Stimulated activated naive B cell treated with anti-CD40 and anti-IgM and Interleukin-4, amounts not matched to agents 10 μg/mL and 1 μg/mL and 100 μg/mL, for 72 hours (primary cell): Measurements from ENCODE around the gene THAP2.

Experiments
- ATAC-seq, 2 donors: fragments of 150-1000 bp; cut with Tn5 transposase; replicated peaks; 2 replicates each; pipeline ENCODE4 v1.10.0; 2021; ENCODE audit warnings: moderate library complexity in 1 of 2
- DNase-seq: peaks from one replicate; pipeline ENCODE4 v3.0.0; 2021
- H3K27ac Mint-ChIP-seq: one replicate; pipeline ENCODE4 v1.8.0; 2022; ENCODE audit warnings: mild to moderate bottlenecking, mixed read lengths
- H3K27me3 Mint-ChIP-seq, 2 donors: one replicate each; pipeline ENCODE4 v1.8.0; 2022; ENCODE audit warnings: mixed read lengths in 2 of 2
- H3K36me3 Mint-ChIP-seq, 2 donors: one replicate each; pipeline ENCODE4 v1.8.0; 2022; ENCODE audit warnings: mixed read lengths in 2 of 2, mild to moderate bottlenecking in 1 of 2
- H3K4me1 Mint-ChIP-seq, 2 donors: one replicate each; pipeline ENCODE4 v1.8.0; 2022; ENCODE audit warnings: mixed read lengths in 2 of 2, mild to moderate bottlenecking in 1 of 2
- H3K4me3 Mint-ChIP-seq, 2 donors: one replicate each; pipeline ENCODE4 v1.8.0; 2022; ENCODE audit warnings: mild to moderate bottlenecking in 2 of 2, mixed read lengths in 2 of 2, moderate library complexity in 1 of 2
- H3K9me3 Mint-ChIP-seq, 2 donors: one replicate each; pipeline ENCODE4 v1.8.0; 2022; ENCODE audit warnings: mixed read lengths in 2 of 2, mild to moderate bottlenecking in 1 of 2

Gene THAP2

DNA sequence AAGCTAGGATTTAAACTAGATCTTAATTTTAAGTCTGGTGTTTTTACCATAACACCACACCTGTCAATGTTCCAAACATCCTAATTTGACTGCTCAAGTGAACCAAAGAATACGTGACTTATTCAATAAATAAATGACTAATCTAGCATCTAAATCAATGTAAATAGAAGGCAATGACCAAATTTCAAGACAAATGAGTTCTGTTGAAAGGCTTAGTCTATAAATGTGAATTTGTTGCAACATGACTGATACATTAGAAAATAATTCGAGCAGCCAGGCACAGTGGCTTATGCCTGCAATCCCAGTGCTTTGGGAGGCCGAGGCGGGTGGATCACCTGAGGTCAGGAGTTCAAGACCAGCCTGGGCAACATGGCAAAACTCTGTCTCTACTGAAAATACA is 15.6 kb upstream of the THAP2 start:
- no peak overlapping the region for H3K27ac Mint-ChIP-seq
- DNase-seq (no peak), ATAC-seq (no peak)
- H3K4me3 Mint-ChIP-seq, result no peak overlapping the region
- peaks cover 17 to 21% of the 10 kb centered on the region in 2 donors for H3K36me3 Mint-ChIP-seq
- H3K9me3 Mint-ChIP-seq, result no peaks in the 10 kb centered on the region
- peaks cover 9 to 15% of the 10 kb centered on the region in 2 donors for H3K4me1 Mint-ChIP-seq
- H3K27me3 Mint-ChIP-seq, result no peaks in the 10 kb centered on the region

DNA sequence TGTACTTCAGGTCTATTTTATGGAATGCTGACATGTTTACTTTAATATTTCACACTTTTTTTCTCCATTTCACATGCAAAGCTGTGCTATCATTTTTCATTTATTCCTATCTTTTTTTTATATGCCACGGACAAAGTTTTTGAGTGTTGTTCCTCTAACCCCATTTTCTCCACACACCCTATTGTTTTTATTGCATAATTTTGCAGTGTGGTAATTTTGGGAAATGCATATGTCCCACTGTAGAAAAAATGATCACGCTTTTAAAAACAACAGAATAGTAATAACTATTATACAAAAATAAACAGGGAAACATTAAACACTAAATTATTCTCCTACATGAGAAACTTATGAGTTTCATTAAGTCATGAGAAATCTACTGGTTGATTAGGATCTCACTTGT is 14.7 kb upstream of the THAP2 start:
- ATAC-seq (no peak), DNase-seq (no peak)
- H3K36me3 Mint-ChIP-seq, result peaks cover 14 to 20% of the 10 kb centered on the region in 2 donors
- H3K27me3 Mint-ChIP-seq, result no peaks in the 10 kb centered on the region
- H3K4me1 Mint-ChIP-seq, result peaks cover 7 to 18% of the 10 kb centered on the region in 2 donors
- no peak overlapping the region for H3K27ac Mint-ChIP-seq
- H3K4me3 Mint-ChIP-seq, result no peak overlapping the region
- H3K9me3 Mint-ChIP-seq, result no peaks in the 10 kb centered on the region

DNA sequence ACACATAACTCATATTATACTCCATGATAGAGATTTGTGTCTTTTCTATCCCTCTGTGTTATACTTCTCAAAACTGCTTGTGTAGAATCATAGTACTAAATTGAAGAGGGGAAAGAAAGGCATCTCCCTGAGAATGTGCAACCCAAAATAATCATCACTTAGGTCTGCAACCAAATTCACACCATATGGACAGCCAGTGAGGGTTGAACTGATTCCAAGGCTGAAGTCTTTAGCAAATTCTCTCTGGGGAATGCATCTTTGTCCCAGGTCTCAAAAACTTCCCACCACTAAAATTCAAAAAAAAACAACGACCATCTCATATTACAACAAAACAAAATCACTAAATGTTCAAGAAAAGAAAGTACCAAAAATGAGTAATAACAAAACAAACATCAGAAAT is 11.4 kb upstream of the THAP2 start:
- peaks cover 19 to 31% of the 10 kb centered on the region in 2 donors for H3K4me1 Mint-ChIP-seq
- ATAC-seq (no peak), DNase-seq (no peak)
- H3K27me3 Mint-ChIP-seq, result no peaks in the 10 kb centered on the region
- H3K36me3 Mint-ChIP-seq, result peaks cover 13 to 22% of the 10 kb centered on the region in 2 donors
- no peak overlapping the region for H3K4me3 Mint-ChIP-seq
- H3K9me3 Mint-ChIP-seq, result no peaks in the 10 kb centered on the region
- H3K27ac Mint-ChIP-seq, result no peak overlapping the region

DNA sequence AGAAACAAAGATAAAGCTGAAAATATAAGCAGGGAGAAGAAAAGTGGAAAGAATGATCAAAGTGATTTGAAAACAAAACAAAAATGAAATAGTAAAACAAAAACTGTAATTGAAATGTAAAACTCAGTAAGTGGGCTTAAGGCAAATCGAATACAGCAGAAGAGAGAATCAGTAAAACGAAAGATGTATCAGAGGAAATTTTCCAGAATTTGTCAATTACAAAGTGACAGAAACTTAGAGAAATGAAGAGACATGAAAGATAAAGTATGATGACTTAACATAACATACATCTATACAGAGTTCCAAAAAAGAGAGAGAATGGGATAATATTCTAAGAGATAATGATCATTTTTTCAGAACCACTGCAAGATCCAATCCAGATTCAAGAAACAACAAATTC is 11.0 kb upstream of the THAP2 start:
- peaks cover 13 to 22% of the 10 kb centered on the region in 2 donors for H3K36me3 Mint-ChIP-seq
- H3K27me3 Mint-ChIP-seq, result no peaks in the 10 kb centered on the region
- H3K4me1 Mint-ChIP-seq, result peaks cover 19 to 31% of the 10 kb centered on the region in 2 donors
- no peak overlapping the region for H3K27ac Mint-ChIP-seq
- ATAC-seq, result no peak
- H3K4me3 Mint-ChIP-seq, result no peak overlapping the region
- no peak for DNase-seq
- H3K9me3 Mint-ChIP-seq, result no peaks in the 10 kb centered on the region

DNA sequence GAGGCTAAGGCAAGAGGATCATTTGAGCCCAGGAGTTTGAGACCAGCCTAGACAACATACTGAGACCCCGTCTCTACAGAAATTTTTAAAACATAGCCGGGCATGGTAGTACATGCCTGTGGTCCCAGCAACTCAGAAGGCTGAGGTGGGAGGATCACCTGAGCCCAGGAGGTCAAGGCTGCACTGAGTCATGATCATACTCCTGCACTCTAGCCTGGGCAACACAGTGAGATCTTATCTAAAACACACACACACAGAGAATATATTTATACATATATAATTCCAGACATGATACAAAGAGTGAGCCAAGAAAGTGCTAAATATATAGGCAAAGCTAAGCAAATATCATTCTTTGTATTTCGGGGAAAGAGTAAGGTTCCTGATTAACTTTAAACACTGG is 9.9 kb upstream of the THAP2 start:
- peaks cover 18 to 27% of the 10 kb centered on the region in 2 donors for H3K36me3 Mint-ChIP-seq
- no peak overlapping the region for H3K4me3 Mint-ChIP-seq
- H3K27ac Mint-ChIP-seq, result no peak overlapping the region

DNA sequence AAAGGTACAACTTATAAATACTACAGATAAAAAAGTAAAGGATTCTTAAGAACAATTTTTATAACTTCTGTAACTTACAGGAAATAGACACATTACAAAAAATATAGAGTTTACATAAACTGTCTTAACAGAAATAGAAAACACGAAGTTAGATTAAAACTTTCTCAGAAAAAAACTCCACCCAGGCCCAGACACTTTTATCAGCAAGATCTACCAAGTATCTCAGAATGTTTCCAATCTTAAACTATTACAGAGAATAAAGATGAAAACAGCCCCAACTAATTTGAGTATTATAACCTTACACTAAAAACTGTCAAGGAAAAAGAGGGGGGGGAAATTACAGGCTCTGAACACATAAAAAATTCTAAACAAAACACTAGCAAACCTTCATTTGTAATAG is 8.6 kb upstream of the THAP2 start:
- Mint-ChIP-seq H3K36me3 (peaks cover 13 to 25% of the 10 kb centered on the region in 2 donors), H3K4me1 (peaks cover 22 to 32% of the 10 kb centered on the region in 2 donors), H3K4me3 (peak overlapping the region; percentile 39 to 51), H3K9me3 (no peaks in the 10 kb centered on the region), H3K27ac (no peak overlapping the region), H3K27me3 (no peaks in the 10 kb centered on the region)
- no peak for ATAC-seq
- no peak for DNase-seq

More for the DNA sequence above, 9.9 kb upstream of the THAP2 start:
- Mint-ChIP-seq H3K27me3 (no peaks in the 10 kb centered on the region), H3K4me1 (peaks cover 22 to 36% of the 10 kb centered on the region in 2 donors), H3K9me3 (no peaks in the 10 kb centered on the region)
- DNase-seq (no peak), ATAC-seq (no peak)

DNA sequence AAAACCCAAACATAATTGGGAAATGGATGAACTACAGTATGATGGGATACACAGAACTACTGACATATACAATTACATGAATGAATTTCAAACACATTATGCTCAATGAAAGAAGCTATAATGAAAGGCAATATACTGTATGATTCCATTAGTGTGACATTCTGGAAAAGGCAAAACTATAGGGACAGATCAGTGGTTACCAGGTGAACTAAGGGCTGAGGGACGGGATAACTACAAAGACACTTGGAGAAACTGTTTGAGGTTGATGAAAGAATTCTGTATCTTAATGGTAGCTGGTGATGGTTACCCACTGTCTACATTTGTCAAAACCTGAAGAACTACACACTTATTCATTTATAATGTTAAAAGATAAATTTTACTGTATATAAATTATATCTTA is 8.2 kb upstream of the THAP2 start:
- Mint-ChIP-seq H3K4me1 (peaks cover 20 to 32% of the 10 kb centered on the region in 2 donors), H3K4me3 (peak overlapping the region; percentile 51), H3K9me3 (no peaks in the 10 kb centered on the region), H3K27me3 (no peaks in the 10 kb centered on the region), H3K36me3 (peaks cover 13 to 21% of the 10 kb centered on the region in 2 donors), H3K27ac (no peak overlapping the region)
- DNase-seq, result no peak
- ATAC-seq, result no peak

DNA sequence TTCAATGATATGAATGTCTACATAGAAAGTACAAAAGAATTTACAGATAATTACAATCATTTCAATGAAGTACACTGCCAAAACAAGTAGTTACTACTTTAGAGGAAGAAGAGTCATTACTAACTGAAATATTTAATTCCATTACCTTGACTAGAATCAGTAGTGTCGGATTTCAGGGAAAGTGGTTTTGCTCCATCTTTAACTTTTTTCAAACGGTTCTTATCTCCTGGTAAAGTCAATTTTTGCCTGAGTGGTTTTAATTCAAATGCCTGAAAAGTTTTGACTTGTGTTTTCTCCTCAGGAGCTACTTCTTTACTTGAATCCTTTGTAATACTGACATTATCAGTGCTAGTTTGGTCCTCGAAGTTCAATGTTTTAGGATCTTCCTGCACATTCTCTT is 7.4 kb upstream of the THAP2 start:
- Mint-ChIP-seq H3K4me1 (peaks cover 20 to 35% of the 10 kb centered on the region in 2 donors), H3K27me3 (no peaks in the 10 kb centered on the region), H3K27ac (no peak overlapping the region), H3K36me3 (peaks cover 15 to 21% of the 10 kb centered on the region in 2 donors), H3K4me3 (no peak overlapping the region), H3K9me3 (no peaks in the 10 kb centered on the region)
- DNase-seq (no peak), ATAC-seq (no peak)

DNA sequence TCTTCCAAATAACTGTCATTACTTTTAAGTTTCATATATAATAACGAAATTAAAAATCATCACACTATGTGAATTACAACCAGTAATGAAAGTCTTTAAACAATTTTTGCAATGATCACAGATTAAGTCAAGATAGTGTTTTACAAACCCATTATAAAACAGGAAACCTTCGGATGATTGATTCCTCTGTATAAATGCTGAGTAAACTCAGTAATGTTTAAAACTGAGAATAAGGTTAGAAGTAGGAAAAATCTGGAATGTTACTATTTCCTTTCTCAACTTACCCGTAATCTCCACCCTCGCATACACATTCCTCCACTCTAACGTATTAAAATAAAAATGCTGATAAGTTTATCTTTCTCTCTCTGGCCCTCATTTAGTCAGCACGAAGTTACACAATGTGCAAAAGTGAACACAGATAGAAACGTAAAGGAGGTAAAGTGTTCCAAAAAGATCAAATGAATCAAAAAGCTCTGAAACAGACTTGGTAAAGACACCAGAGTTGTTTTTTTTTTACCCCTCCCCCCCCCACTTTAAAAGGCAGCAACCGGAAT is 2.0 kb upstream of the THAP2 start:
- no peaks in the 10 kb centered on the region for H3K27me3 Mint-ChIP-seq
- peaks cover 16 to 31% of the 10 kb centered on the region in 2 donors for H3K36me3 Mint-ChIP-seq
- no peak for ATAC-seq
- no peak for DNase-seq
- peaks cover 16 to 35% of the 10 kb centered on the region in 2 donors for H3K4me1 Mint-ChIP-seq
- H3K4me3 Mint-ChIP-seq, result peak overlapping the region; percentile 96 to 99
- H3K27ac Mint-ChIP-seq, result peak overlapping the region; percentile 92
- H3K9me3 Mint-ChIP-seq, result peaks cover 2% of the 10 kb centered on the region in 2 donors

DNA sequence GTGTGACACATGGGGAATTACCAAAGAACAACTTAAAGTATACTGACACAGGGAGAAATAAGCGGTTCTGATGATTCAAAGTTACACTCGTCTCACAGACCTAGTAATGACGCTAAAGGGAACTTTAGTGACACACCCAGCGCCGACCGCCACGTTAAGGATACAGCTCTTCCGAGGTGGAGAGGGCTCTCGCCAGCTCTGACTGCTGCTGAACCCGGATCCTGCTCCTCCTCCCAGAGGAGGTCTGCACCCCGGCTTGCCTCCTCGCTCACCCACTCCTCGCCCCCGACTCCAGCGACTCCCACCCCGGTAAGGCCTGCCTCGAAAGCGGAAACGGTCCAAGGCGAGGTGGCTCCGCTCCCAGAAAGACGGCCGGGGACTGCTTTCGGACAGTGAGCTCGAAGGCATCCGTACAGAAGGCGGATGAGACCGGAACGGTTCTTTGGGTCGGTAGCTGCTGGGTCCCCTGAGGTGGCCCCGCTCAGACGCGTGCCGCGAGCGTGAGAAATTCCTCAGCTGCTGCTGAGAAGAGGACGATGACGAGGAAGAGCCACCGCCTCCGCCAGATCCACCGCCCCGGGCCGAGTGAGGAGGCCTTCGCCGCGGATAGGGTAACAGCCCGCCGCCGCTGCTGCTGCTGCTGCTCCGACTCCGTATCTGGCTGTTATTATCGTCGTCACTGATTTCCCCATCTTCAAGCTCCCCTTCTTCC is 1.1 kb upstream of the THAP2 start:
- Mint-ChIP-seq H3K36me3 (peaks cover 19 to 33% of the 10 kb centered on the region in 2 donors), H3K9me3 (peaks cover 3 to 4% of the 10 kb centered on the region in 2 donors), H3K4me1 (peaks cover 18 to 42% of the 10 kb centered on the region in 2 donors), H3K27me3 (no peaks in the 10 kb centered on the region), H3K4me3 (peak overlapping the region; percentile 96 to 99), H3K27ac (peak overlapping the region; percentile 99)
- DNase-seq (peak; percentile 63), ATAC-seq (peak; percentile 49 to 54)

DNA sequence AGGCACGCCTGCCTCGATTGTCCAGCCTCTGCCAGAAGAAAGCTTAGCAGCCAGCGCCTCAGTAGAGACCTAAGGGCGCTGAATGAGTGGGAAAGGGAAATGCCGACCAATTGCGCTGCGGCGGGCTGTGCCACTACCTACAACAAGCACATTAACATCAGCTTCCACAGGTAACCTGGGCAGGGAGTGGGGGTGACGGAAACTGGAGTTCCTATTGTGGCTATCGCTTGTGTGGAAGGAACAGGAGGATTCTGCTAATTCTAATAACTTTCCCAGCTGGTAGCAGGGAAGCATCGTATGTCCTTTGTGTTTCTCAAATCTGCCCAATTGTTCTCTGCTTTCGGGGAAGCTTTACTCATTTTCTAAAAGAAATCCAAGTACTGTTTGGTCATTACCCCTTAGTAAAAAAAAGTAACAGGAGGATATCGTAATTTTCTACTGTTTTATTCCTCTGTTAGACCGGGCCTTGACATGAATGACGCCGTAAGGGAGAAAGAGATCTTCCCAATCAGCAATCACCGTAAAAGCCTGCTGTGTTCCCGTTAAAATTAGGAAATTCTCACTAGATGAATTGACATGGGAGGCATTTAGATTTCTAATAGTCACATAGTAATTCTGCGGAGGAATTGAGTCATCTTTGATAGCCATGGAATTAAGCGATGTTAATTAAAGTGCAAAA is 449 bp downstream of the THAP2 start:
- Mint-ChIP-seq H3K9me3 (peaks cover 3 to 4% of the 10 kb centered on the region in 2 donors), H3K36me3 (peaks cover 14 to 24% of the 10 kb centered on the region in 2 donors), H3K27me3 (no peaks in the 10 kb centered on the region), H3K4me3 (peak overlapping the region; percentile 96 to 99), H3K4me1 (peaks cover 13 to 32% of the 10 kb centered on the region in 2 donors), H3K27ac (peak overlapping the region; percentile 99)
- ATAC-seq, result peak; percentile 6 to 16
- no peak for DNase-seq

DNA sequence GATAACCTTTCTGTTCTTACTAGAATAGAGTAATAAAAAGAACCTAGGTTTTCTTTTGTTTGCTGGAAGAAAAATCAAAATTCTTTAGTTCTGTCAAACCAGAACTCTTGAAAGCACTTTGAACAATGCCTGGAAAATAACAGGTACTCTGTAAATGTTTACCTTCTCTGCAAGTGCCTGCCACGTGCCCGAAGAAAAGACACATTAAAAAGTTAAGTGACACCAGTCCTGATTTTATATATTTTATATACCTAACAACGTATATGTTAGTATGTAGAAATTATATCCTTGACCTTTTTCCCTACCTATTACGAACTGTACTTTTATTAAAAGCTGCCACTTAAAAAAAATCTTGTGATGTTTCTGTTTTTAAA is 976 bp downstream of the THAP2 start:
- DNase-seq (no peak), ATAC-seq (no peak)
- H3K4me1 Mint-ChIP-seq, result peaks cover 13 to 32% of the 10 kb centered on the region in 2 donors
- H3K9me3 Mint-ChIP-seq, result peaks cover 3 to 4% of the 10 kb centered on the region in 2 donors
- peak overlapping the region; percentile 96 to 99 for H3K4me3 Mint-ChIP-seq
- H3K27ac Mint-ChIP-seq, result peak overlapping the region; percentile 99
- H3K27me3 Mint-ChIP-seq, result no peaks in the 10 kb centered on the region
- H3K36me3 Mint-ChIP-seq, result peaks cover 14 to 23% of the 10 kb centered on the region in 2 donors

DNA sequence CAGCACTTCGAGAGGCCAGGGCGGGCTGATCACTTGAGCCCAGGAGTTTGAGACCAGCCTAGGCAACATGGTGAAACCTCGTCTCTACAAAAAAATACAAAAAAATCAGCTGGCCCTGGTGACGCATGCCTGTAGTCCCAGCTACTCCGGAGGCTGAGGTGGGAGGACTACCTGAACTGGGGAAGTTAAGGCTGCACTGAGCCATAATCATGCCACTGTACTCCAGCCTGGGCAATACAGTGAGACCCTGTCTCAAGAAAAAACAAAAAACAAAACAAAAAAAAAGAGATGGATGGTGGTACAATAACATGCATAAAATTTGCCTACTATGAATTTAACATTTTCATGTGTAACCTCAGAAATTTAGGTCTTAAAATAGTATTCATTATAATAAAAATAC is 2.2 kb downstream of the THAP2 start:
- Mint-ChIP-seq H3K4me1 (peaks cover 13 to 36% of the 10 kb centered on the region in 2 donors), H3K27ac (no peak overlapping the region), H3K36me3 (peaks cover 14 to 23% of the 10 kb centered on the region in 2 donors)

DNA sequence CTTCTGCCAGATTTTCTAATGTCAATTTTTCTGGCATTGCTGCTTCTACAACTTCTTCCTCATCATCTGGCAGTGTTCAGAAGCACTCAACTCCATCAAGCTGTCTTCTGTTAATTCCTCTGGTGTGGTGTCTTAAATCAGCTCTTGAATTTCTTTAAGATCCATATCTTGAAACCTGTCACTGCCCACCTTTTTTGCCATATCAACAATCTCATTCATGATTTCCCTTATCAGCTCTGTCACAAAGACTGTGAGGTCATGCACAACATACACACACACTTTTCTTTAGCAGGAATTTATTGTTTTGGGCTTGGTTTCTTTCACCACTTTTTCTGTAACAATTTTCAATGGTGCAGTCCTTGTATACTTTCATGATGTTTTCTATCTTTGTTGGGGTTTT is 7.2 kb downstream of the THAP2 start:
- no peak overlapping the region for H3K4me3 Mint-ChIP-seq
- no peaks in the 10 kb centered on the region for H3K27me3 Mint-ChIP-seq
- ATAC-seq (no peak), DNase-seq (no peak)
- H3K36me3 Mint-ChIP-seq, result peaks cover 5 to 14% of the 10 kb centered on the region in 2 donors
- peaks cover 3 to 4% of the 10 kb centered on the region in 2 donors for H3K9me3 Mint-ChIP-seq
- no peak overlapping the region for H3K27ac Mint-ChIP-seq
- H3K4me1 Mint-ChIP-seq, result peaks cover 6 to 24% of the 10 kb centered on the region in 2 donors

More for the DNA sequence above, 2.2 kb downstream of the THAP2 start:
- Mint-ChIP-seq H3K27me3 (no peaks in the 10 kb centered on the region), H3K9me3 (peaks cover 3 to 4% of the 10 kb centered on the region in 2 donors), H3K4me3 (peak overlapping the region in 1 of 2 donors; percentile 99)
- no peak for ATAC-seq
- DNase-seq, result no peak
